ENCODE measurements around the gene NPC1. TPM values are rescaled to one million over a fixed set of nuclear protein-coding genes. Genes with fewer than 3 reads are reported as not detected.
"Not testable (repeated sequence)": the region's sequence is repeated elsewhere in the genome, so short reads cannot be mapped to it uniquely, and the experiment has no call there.

NPC1 gene
- polyA plus RNA-seq, 1 donor (not counting 4 experiments of a cell fraction or from before 2014, with no cell fraction given), result 49.9 TPM

DNA sequence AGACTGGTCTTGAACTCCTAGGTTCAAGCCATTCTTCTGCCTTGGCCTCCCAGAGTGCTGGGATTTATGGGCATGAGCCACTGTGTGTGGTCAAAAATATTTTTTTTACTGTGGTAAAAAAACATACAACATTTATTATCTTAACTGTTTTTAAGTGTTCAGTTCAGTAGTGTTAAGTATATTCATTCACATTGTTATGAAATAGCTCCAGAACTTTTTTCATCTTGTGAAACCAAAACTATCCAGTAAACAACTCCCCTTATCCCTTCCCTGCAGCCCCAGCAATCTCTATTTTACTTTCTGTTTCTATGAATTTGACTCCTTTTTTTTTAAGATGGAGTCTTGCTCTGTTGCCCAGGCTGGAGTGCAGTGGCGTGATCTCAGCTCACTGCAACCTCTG is 73.7 kb downstream of the NPC1 start:
- H3K79me2 ChIP-seq (ENCODE audit: control insufficient read depth, insufficient read depth, low read length), result peaks cover 6% of the 10 kb centered on the region
- TF ChIP-seq, protein P1, sequence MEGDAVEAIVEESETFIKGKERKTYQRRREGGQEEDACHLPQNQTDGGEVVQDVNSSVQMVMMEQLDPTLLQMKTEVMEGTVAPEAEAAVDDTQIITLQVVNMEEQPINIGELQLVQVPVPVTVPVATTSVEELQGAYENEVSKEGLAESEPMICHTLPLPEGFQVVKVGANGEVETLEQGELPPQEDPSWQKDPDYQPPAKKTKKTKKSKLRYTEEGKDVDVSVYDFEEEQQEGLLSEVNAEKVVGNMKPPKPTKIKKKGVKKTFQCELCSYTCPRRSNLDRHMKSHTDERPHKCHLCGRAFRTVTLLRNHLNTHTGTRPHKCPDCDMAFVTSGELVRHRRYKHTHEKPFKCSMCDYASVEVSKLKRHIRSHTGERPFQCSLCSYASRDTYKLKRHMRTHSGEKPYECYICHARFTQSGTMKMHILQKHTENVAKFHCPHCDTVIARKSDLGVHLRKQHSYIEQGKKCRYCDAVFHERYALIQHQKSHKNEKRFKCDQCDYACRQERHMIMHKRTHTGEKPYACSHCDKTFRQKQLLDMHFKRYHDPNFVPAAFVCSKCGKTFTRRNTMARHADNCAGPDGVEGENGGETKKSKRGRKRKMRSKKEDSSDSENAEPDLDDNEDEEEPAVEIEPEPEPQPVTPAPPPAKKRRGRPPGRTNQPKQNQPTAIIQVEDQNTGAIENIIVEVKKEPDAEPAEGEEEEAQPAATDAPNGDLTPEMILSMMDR (optimal IDR thresholded peaks at IDR 0.05 in 1 of 3, IDR thresholded peaks at IDR 0.05 in 1 of 3, conservative IDR thresholded peaks at IDR 0.05 in 1 of 3; ENCODE audit: extremely low read depth in 1 of 3, insufficient read depth in 2 of 3, low read length in 3 of 3), result no peak
- TF ChIP-seq EZH2 (IDR thresholded peaks at IDR 0.05; ENCODE audit: low read length), result no peak
- no peak overlapping the region for H3K4me2 ChIP-seq (ENCODE audit: control insufficient read depth, extremely low read depth, insufficient read depth, low read depth, low read length)
- H3K4me1 ChIP-seq (ENCODE audit: control insufficient read depth, extremely low read depth, insufficient read depth, low read length), result peaks cover 16% of the 10 kb centered on the region
- DNase-seq (ENCODE audit: low read depth, low spot score), result no peak
- H2AFZ ChIP-seq (ENCODE audit: control insufficient read depth, low read length), result no peak overlapping the region
- H4K20me1 ChIP-seq (ENCODE audit: control insufficient read depth, extremely low read depth, insufficient read depth, low read length), result no peaks in the 10 kb centered on the region
- no peak for FAIRE-seq
- no peak overlapping the region for H3K4me3 ChIP-seq (ENCODE audit: control insufficient read depth in 2 of 3, extremely low read depth in 1 of 3, insufficient read depth in 2 of 3, low read depth in 1 of 3, low read length in 3 of 3)
- no peaks in the 10 kb centered on the region for H3K9me3 ChIP-seq (ENCODE audit: control insufficient read depth, low read depth, low read length)
- H3K27me3 ChIP-seq (ENCODE audit: control insufficient read depth, extremely low read depth, insufficient read depth, low read length), result no peaks in the 10 kb centered on the region
- H3K9ac ChIP-seq (ENCODE audit: control insufficient read depth, extremely low read depth, insufficient read depth, low read length), result no peak overlapping the region
- H3K27ac ChIP-seq (ENCODE audit: control insufficient read depth, insufficient read depth, low read length), result no peak overlapping the region
- peaks cover 9 to 23% of the 10 kb centered on the region in 2 experiments for H3K36me3 ChIP-seq (ENCODE audit: control insufficient read depth in 2 of 2, extremely low read depth in 1 of 2, insufficient read depth in 2 of 2, low read length in 2 of 2)
- H3K9me1 ChIP-seq (ENCODE audit: control insufficient read depth, extremely low read depth, insufficient read depth, low read length), result no peaks in the 10 kb centered on the region
- dilution Hi-C loops (cut with MboI; ENCODE audit: extremely low pct_ligation_motif_present, low sequenced_read_pairs), result no loop called here

DNA sequence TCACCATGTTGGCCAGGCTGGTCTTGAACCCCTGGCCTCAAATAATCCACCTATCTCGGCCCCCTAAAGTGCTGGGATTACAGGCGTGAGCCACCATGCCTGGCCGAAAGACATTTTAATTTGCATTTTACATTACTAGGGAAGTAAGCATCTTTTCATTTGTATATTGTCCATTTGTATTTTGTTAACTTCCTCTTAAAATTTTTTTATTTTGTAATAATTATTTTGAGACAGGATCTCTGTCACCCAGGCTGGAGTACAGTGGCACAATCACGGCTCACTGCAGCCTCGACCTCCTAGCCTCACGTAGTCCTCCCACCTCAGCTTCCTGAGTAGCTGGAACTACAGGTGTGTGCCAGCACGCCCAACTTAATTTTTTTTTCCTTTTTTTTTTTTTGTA is 74.1 kb downstream of the NPC1 start:
- H2AFZ ChIP-seq (ENCODE audit: control insufficient read depth, low read length); DNase-seq (ENCODE audit: low read depth, low spot score); FAIRE-seq; H3K9me1 ChIP-seq (ENCODE audit: control insufficient read depth, extremely low read depth, insufficient read depth, low read length); H4K20me1 ChIP-seq (ENCODE audit: control insufficient read depth, extremely low read depth, insufficient read depth, low read length); H3K9me3 ChIP-seq (ENCODE audit: control insufficient read depth, low read depth, low read length); H3K4me2 ChIP-seq (ENCODE audit: control insufficient read depth, extremely low read depth, insufficient read depth, low read depth, low read length); H3K4me3 ChIP-seq (ENCODE audit: control insufficient read depth in 2 of 3, extremely low read depth in 1 of 3, insufficient read depth in 2 of 3, low read depth in 1 of 3, low read length in 3 of 3); H3K27ac ChIP-seq (ENCODE audit: control insufficient read depth, insufficient read depth, low read length); dilution Hi-C loops (cut with MboI; ENCODE audit: extremely low pct_ligation_motif_present, low sequenced_read_pairs); H3K79me2 ChIP-seq (ENCODE audit: control insufficient read depth, insufficient read depth, low read length); H3K9ac ChIP-seq (ENCODE audit: control insufficient read depth, extremely low read depth, insufficient read depth, low read length); H3K27me3 ChIP-seq (ENCODE audit: control insufficient read depth, extremely low read depth, insufficient read depth, low read length): not testable (repeated sequence)
- peaks cover 16% of the 10 kb centered on the region for H3K4me1 ChIP-seq (ENCODE audit: control insufficient read depth, extremely low read depth, insufficient read depth, low read length)
- peaks cover 9 to 23% of the 10 kb centered on the region in 2 experiments for H3K36me3 ChIP-seq (ENCODE audit: control insufficient read depth in 2 of 2, extremely low read depth in 1 of 2, insufficient read depth in 2 of 2, low read length in 2 of 2)

DNA sequence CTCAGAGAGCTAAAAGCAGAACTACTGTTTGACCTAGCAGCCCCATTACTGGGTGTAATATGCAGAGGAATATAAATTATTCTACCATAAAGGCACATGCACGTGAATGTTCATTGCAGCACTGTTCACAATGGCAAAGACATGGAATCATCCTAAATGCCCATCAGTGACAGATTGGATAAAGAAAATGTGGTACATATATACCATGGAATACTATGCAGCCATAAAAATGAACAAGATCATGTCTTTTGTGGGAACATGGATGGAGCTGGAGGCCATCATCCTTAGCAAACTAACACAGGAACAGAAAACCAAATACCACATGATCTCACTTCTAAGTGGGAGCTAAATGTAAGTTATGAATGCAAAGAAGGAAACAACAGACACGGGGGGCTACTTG is 75.4 kb downstream of the NPC1 start:
- dilution Hi-C loops (cut with MboI; ENCODE audit: extremely low pct_ligation_motif_present, low sequenced_read_pairs); H3K4me2 ChIP-seq (ENCODE audit: control insufficient read depth, extremely low read depth, insufficient read depth, low read depth, low read length): not testable (repeated sequence)
- H3K36me3 ChIP-seq (ENCODE audit: control insufficient read depth in 2 of 2, extremely low read depth in 1 of 2, insufficient read depth in 2 of 2, low read length in 2 of 2), result peaks cover 9 to 20% of the 10 kb centered on the region in 2 experiments

More for the DNA sequence above, 75.4 kb downstream of the NPC1 start:
- H3K79me2 ChIP-seq (ENCODE audit: control insufficient read depth, insufficient read depth, low read length), result peaks cover 15% of the 10 kb centered on the region
- H4K20me1 ChIP-seq (ENCODE audit: control insufficient read depth, extremely low read depth, insufficient read depth, low read length); H3K9ac ChIP-seq (ENCODE audit: control insufficient read depth, extremely low read depth, insufficient read depth, low read length); H2AFZ ChIP-seq (ENCODE audit: control insufficient read depth, low read length); FAIRE-seq; H3K27ac ChIP-seq (ENCODE audit: control insufficient read depth, insufficient read depth, low read length); H3K9me1 ChIP-seq (ENCODE audit: control insufficient read depth, extremely low read depth, insufficient read depth, low read length); H3K9me3 ChIP-seq (ENCODE audit: control insufficient read depth, low read depth, low read length); DNase-seq (ENCODE audit: low read depth, low spot score); H3K27me3 ChIP-seq (ENCODE audit: control insufficient read depth, extremely low read depth, insufficient read depth, low read length); H3K4me3 ChIP-seq (ENCODE audit: control insufficient read depth in 2 of 3, extremely low read depth in 1 of 3, insufficient read depth in 2 of 3, low read depth in 1 of 3, low read length in 3 of 3): not testable (repeated sequence)
- H3K4me1 ChIP-seq (ENCODE audit: control insufficient read depth, extremely low read depth, insufficient read depth, low read length), result peaks cover 13% of the 10 kb centered on the region
